ENCODE measurements around the gene MTA1. TPM values are rescaled to one million over a fixed set of nuclear protein-coding genes. Genes with fewer than 3 reads are reported as not detected.
A peak's percentile ranks its signal among the peaks of the same experiment; 100 is the strongest.

MTA1 gene
- total RNA-seq, 3 donors from 2014 or later (not counting 1 experiment from before 2014, with no cell fraction given): 104 to 125 (median 112) TPM

GRCh38 chr14:105395538-105395854 is 24.1 kb upstream of the MTA1 start:
- peak overlapping the region; percentile 68 to 78 for H3K27ac Mint-ChIP-seq
- no peaks in the 10 kb centered on the region for H3K36me3 Mint-ChIP-seq
- no peaks in the 10 kb centered on the region for H3K9me3 Mint-ChIP-seq
- H3K4me1 Mint-ChIP-seq: peaks cover 17 to 52% of the 10 kb centered on the region in 2 donors
- no peaks in the 10 kb centered on the region for H3K27me3 Mint-ChIP-seq (ENCODE audit: low read depth in 2 of 2)
- Histone ChIP-seq H3K27ac (ENCODE audit: low read length) (peak overlapping the region; percentile 66), H3K4me3 (ENCODE audit: low read length) (no peak overlapping the region), H3K4me1 (ENCODE audit: control insufficient read depth, insufficient read depth, low read length) (peaks cover 74% of the 10 kb centered on the region), H3K27me3 (ENCODE audit: control insufficient read depth, insufficient read depth, low read length) (no peaks in the 10 kb centered on the region), H3K9me3 (ENCODE audit: control insufficient read depth, insufficient read depth, low read length) (no peaks in the 10 kb centered on the region), H3K36me3 (ENCODE audit: control insufficient read depth, insufficient read depth, low read length) (no peaks in the 10 kb centered on the region)
- 73% methylated on average over 8 of the region's 8 CpGs for WGBS (ENCODE audit: insufficient coverage)
- ATAC-seq (no peak), DNase-seq (no peak)
- intact Hi-C loops (cut with micrococcal nuclease): loop anchor here (5.0 kb wide), 1 partner anchor 97 kb away; the partner anchor contains the start of gene TEDC1
- H3K4me3 Mint-ChIP-seq: peak overlapping the region; percentile 42
- TF ChIP-seq, protein P1, sequence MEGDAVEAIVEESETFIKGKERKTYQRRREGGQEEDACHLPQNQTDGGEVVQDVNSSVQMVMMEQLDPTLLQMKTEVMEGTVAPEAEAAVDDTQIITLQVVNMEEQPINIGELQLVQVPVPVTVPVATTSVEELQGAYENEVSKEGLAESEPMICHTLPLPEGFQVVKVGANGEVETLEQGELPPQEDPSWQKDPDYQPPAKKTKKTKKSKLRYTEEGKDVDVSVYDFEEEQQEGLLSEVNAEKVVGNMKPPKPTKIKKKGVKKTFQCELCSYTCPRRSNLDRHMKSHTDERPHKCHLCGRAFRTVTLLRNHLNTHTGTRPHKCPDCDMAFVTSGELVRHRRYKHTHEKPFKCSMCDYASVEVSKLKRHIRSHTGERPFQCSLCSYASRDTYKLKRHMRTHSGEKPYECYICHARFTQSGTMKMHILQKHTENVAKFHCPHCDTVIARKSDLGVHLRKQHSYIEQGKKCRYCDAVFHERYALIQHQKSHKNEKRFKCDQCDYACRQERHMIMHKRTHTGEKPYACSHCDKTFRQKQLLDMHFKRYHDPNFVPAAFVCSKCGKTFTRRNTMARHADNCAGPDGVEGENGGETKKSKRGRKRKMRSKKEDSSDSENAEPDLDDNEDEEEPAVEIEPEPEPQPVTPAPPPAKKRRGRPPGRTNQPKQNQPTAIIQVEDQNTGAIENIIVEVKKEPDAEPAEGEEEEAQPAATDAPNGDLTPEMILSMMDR (IDR thresholded peaks at IDR 0.05): no peak

DNA sequence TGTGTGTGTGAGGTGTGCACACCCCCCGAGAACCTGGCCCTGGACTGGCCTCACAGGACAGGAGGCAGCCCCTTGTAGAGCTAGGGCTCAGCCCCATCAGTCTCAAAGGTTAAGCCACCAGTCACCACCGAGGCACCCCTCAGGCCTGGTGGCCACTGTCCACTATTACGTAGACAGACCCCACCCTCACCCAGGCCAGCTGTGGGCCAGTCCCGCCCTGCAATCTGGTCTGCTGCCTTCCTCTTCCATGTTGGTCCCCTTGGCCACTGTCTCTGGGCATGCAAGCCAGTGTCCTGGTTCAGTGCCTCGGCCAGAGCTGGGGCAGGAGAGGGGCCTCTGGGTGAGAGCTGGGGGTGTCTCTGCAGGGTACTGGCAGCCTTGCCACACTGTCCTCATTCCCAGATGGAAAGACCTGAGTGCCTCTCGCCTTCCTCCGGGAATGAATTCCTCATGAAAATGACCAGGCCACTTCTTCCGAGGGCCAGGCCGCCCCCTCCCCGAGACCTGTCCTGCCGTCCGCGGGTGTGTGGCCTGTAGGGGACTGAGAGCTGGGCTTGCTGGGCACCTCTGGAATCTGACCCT is 22.2 kb upstream of the MTA1 start:
- Histone ChIP-seq H3K27me3 (ENCODE audit: control insufficient read depth, insufficient read depth, low read length) (no peaks in the 10 kb centered on the region), H3K4me1 (ENCODE audit: control insufficient read depth, insufficient read depth, low read length) (peaks cover 67% of the 10 kb centered on the region), H3K4me3 (ENCODE audit: low read length) (peak overlapping the region; percentile 42), H3K36me3 (ENCODE audit: control insufficient read depth, insufficient read depth, low read length) (peaks cover 3% of the 10 kb centered on the region), H3K9me3 (ENCODE audit: control insufficient read depth, insufficient read depth, low read length) (no peaks in the 10 kb centered on the region), H3K27ac (ENCODE audit: low read length) (peak overlapping the region; percentile 85)
- Mint-ChIP-seq H3K4me1 (peaks cover 16 to 54% of the 10 kb centered on the region in 2 donors), H3K4me3 (peak overlapping the region; percentile 84), H3K27me3 (ENCODE audit: low read depth in 2 of 2) (no peaks in the 10 kb centered on the region), H3K36me3 (no peaks in the 10 kb centered on the region), H3K27ac (peak overlapping the region; percentile 85 to 88), H3K9me3 (no peaks in the 10 kb centered on the region)
- WGBS (ENCODE audit: insufficient coverage): 91% methylated on average over 13 of the region's 13 CpGs
- DNase-seq (no peak), ATAC-seq (no peak)
- intact Hi-C loops (cut with micrococcal nuclease): loop anchor here (5.0 kb wide), 1 partner anchor 95 kb away; the partner anchor contains the start of gene TEDC1
- TF ChIP-seq, protein P1 (IDR thresholded peaks at IDR 0.05): no peak

DNA sequence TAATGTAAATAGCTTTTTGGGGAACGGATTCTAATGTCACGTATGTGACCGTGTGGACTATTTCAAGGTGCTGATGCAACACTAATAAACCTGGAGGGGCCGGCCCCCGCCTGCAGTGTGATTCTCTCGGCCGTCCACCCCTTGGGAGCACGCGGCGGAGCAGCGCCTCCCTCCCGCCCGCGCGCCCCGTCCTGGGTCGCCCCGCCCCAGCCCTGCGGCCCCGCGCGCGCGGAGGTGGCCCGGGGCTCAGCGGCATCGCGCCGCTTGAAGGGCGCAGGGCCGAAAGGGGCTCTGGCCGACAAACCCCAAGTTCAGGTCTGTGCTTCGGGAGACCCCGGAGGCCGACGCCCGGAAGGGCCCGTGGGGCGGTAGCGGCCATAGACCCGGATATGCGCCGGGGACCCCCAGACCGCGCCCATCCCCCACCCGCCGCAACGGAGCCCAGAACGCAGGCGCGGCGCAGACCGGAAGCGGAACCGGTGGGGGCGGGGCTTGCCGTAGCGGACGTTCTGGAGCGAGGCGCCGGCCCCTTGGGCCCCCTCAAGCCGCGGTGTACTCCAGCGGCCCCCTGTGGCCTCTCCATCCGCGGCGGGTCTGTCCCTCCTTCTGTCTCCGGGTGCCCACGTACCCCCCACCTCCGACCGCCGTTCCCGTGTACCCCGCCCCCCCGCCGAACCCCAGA is 21.4 kb upstream of the MTA1 start, which contains the start of gene TEX22:
TSS of gene TEX22 (plus strand) at position 495 of the 682 bp plus-strand sequence. CDS start 803 bp downstream, outside the sequence.
- TF ChIP-seq, protein P1 (IDR thresholded peaks at IDR 0.05): no peak
- no peaks in the 10 kb centered on the region for H3K36me3 Mint-ChIP-seq
- peak within 1 kb of the TSS; percentile 85 to 88 for H3K27ac Mint-ChIP-seq
- Histone ChIP-seq H3K27ac (ENCODE audit: low read length) (peak within 1 kb of the TSS; percentile 85), H3K27me3 (ENCODE audit: control insufficient read depth, insufficient read depth, low read length) (no peaks in the 10 kb centered on the region), H3K9me3 (ENCODE audit: control insufficient read depth, insufficient read depth, low read length) (no peaks in the 10 kb centered on the region), H3K36me3 (ENCODE audit: control insufficient read depth, insufficient read depth, low read length) (peaks cover 3% of the 10 kb centered on the region), H3K4me1 (ENCODE audit: control insufficient read depth, insufficient read depth, low read length) (peaks cover 59% of the 10 kb centered on the region), H3K4me3 (ENCODE audit: low read length) (peak within 1 kb of the TSS; percentile 42)
- peak within 1 kb of the TSS; percentile 84 for H3K4me3 Mint-ChIP-seq
- peaks cover 16 to 54% of the 10 kb centered on the region in 2 donors for H3K4me1 Mint-ChIP-seq
- no peaks in the 10 kb centered on the region for H3K9me3 Mint-ChIP-seq
- H3K27me3 Mint-ChIP-seq (ENCODE audit: low read depth in 2 of 2): no peaks in the 10 kb centered on the region
- WGBS (ENCODE audit: insufficient coverage): under 1% methylated on average over 77 of the region's 77 CpGs
- ATAC-seq (peak; percentile 85 to 92 (median 87)), DNase-seq (peak; percentile 90 to 95)
- intact Hi-C loops (cut with micrococcal nuclease): loop anchor here (5.0 kb wide), 1 partner anchor 94 kb away; the partner anchor contains the start of gene TEDC1

All from natural killer cell (primary cell).